GM21619 (cell line): ENCODE measurements around the gene IL23R.

Experiments
- ATAC-seq: cut with Tn5 transposase; IDR thresholded peaks from one replicate; pipeline ENCODE4 v1.9.1; 2021; ENCODE audit not compliant: unreplicated experiment

Gene IL23R

DNA sequence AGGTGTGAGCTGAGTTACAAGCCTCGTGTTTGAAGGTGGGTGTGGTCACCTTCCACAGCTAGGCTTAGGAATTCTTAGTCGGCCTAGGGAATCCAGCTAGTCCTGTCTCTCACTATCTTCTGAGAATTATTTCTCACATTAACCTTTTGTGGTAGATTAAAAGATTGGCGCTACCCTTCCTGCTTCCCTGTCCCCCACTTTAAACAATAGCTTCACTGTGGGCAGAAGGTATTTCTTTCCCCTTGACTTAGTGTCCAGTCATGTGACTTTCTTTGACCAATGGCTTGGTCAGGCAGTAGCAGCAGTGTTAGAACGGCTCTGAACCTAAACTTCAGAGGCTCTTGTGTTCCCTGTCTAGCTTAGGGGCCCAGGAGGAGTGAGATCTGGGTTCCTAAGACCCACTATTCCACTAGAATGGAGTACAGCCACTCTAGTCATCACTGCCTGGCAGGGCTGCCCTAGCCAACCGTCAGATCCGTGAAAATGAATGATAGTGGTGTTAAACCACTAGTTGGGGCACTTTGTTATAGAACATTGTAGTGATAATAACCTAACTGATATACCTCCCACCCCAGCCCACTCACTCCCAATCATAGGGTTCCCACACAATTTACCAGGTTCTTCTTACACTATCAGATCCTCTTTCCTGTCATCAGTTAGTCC is 17.6 kb upstream of the IL23R start:
- peak; percentile 15 for ATAC-seq

DNA sequence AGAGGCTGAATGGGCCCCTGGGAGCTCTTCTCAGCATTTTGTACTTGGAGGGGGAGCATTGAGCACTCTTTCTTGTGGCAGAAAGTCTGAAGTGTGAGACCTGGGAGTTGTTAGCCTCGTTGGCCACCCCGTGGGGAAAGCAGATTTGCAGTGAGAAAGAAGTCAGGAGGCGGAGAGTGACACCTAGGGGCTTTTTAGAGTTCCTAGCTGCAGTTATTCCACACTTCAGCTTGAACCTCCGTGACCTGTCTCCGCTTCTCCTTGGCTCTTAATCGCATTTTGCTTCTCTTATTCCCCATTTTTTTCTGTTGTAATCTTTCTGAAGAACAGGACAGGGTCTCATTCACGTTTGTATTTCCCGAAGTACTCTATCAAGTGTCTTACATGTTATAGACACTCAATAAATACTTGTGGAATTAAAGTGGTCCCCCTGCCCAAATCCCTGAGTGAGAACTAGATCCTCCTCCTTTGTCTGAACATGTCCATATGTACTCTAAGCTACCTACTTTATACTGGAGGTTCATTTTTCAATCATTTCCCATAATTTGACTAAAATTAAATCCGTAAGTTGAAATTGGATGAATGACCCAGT is 17.0 kb upstream of the IL23R start:
- peak; percentile 92 for ATAC-seq

DNA sequence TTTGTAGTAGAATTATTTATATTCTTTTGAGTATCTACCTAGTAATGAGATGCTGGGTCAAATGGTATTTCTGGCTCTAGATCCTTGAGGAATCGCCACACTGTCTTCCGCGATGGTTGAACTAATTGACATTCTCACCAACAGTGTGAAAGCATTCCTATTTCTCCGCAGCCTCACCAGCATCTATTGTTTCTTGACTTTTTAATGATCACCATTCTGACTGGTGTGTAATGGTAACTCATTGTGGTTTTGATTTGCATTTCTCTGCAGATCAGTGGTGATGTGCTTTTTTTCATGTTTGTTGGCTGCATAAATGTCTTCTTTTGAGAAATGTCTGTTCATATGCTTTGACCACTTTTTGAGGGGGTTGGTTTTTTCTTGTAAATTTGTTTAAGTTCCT is 15.3 kb upstream of the IL23R start:
- ATAC-seq, result no peak

DNA sequence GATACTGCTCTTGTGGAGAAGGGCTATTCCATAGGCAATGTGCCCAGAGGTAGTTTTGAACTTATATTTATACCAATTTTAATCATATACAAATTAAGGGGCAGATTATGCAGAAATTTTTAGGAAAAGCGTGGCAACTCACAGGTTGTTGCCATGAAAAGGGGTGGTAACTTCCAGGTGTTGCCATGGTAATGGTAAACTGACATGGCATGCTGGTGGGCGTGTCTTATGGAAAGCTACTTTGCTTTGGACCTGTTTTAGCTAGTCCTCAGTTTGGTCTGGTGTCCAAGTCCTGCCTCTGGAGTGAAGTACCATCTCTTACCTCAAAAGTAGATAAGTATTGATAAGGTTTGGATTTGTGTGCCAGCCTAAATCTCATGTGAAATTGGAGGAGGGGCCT is 7.9 kb upstream of the IL23R start:
- ATAC-seq, result no peak

DNA sequence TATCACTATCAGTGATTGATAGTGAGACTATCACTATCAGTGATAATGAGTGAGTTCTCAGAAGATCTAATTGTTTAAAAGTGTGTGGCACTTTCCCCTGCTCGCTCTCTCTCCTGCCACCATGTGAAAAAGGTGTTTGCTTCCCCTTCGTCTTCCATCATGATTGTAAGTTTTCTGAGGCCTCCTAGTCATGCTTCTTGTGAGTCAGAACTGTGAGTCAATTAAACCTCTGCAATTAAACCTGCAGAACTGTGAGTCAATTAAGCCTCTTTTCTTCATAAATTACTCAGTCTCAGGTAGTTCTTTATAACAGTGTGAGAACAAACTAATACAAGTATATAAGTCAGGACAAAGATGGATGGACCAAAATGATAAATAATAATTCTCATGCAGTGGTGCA is 7.0 kb upstream of the IL23R start:
- no peak for ATAC-seq

DNA sequence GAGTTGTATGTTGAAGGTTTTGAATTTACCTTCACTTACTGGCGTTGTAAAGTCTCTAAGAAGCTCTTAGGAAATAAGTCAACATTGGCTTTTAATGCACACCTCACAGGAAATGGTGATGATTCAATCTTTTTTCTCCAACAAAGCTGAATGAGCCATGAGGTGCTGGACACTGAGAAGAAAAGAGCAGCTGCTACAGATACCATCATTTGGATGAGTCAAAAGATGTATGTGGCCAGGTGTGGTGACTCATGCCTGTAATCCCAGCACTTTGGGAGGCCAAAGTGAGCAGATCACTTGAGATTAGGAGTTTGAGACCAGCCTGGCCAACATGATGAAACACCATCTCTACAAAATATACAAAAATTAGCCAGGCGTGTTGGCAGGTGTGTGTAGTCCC is 3.3 kb upstream of the IL23R start:
- peak; percentile 53 for ATAC-seq

DNA sequence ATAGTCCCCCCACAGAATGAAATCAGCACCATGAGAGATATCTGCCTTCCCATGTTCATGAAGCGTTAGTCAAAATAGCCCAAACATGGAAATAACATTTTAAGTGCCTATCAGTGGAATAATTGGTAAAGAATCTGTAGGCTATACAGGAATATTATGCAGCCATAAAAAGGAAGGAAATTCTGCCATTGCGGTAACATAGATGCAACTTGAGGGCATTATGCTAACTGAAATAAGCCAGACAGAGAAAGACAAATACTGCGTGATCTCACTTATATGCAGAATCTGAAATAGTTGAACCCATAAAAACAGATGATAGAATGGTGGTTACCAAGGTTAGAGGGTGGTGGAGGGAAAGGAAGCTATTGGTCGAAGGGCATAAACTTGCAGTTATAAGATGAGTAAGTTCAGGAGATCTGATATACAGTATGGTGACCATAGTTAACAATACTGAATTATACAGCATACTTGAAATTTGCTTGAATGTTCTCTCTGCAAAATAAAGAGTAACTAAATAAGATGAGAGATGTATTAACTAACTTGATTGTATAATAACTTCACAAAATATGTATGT is 699 bp upstream of the IL23R start:
- no peak for ATAC-seq

DNA sequence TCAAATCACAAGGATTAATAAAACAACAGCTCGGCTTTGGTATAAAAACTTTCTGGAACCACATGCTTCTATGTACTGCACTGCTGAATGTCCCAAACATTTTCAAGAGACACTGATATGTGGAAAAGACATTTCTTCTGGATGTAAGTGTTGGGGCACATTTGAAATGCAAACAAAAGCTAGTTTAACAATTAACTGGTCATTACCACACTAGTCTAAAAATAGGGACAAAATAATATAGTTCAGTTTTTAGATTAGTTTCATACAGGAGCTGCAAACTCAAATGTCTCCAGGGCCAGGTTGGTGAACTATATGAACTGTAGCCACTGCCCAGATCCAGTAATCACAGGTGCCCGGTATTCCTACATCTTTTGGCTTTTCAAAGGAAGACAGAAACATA is 3.2 kb downstream of the IL23R start:
- peak; percentile 38 for ATAC-seq

DNA sequence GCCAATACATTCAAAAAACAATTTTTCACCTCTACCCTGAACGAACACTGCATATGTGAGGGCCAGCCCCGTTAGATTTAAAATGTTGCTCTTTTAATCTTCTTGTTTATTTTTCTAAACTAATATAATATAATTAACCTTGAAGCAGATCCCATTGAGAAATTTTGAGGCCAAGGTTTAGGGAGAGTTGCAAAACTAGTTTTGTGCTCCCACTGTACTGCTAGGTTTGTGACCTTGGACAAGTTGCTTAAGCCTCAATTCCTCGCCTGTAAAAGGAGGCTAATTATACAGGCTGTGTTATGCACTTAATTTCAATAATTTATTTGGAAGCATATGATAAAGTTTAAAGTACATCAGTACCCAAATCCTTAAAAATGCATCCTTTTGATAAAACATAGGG is 3.7 kb downstream of the IL23R start:
- no peak for ATAC-seq

DNA sequence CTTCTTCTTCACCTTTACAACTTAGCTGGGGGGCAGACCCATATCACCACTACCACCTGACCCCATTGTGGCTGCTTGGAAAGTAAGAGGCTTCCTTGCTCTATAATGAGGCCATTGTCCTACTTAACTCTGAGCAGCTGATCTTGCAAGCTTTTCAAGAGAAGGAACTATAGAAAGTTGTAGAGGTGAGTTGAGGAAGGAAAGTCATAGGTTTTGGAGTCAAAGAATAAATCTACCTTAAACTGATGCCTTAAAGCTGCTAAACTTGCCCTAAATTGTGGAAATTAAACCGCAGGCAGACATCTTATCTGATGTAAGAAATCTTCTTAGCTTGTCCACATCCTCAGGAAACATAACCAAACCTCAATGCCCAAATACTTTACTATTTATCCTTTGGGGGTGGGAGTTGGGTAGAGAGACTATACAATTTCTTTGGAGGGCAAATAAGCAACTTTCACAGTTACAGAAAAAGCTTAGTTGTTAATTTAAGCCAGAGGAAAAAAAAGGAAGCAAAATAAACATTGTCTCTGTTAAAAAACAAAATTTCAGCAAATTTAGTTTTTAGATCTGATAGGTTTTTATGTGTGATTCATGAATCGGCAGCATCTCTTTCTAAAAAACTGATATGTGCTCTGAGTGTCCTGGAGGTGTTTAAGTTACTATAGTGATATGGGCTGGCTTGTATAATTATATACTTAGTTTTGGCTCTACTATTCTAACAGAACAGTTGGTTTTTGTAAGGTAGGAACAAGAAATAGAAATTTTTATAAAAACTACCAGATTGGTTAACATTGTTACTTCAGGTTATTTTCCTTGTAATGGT is 4.7 kb downstream of the IL23R start:
- ATAC-seq, result no peak

DNA sequence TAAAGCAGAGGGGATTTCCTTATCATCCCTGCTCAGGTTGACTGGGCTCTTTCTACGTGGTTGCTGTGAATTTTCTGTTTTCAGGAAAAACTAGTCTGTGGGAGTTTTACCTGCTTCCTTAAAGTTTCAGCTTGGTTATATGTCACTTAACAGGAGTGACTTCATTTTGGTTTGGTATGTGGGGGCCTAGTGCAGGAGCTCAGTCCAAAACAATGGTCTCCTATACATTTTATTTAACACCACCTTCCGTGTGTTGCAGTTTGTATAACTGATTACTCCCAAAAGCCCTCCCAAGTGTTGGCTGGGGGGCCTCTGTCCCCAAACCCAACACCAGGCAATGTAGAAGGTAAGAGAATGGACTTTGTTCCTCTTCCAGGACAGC is 5.3 kb downstream of the IL23R start:
- no peak for ATAC-seq

DNA sequence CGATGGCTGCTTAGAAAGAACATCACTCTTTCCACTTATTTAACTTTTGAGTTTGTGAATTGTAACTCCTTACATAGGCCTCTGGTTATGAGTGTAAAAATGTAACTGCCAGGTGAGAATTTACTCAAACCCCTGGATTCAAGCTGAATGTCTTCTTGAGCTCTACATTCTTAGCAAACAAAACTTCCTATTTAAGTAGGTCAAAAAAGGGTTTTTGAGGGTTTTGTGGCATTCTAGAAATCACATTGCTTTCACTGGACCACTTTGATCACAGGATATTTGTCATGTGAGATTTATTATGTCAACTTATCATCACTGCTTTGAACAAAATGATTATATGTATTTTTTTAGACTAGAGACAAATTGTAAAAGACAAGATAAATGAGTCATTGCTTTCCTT is 5.7 kb downstream of the IL23R start:
- no peak for ATAC-seq

DNA sequence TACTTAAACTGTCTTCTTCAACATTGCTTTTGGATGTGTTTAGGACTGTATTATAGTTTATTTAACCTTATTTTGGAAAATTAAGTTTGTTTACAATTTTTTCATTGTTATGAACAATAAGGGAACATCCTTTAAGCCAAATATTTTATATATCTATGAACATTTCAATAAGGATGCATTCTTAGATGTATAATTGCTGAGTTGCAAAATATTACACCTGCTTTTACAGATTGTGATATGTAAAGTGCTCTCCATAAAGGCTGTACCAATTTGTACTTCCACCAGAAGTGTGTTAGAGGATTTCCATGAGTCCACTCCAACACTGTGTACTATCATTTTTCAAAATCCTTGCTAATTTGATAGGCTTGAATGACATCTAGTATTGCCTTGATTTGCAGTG is 7.7 kb downstream of the IL23R start:
- no peak for ATAC-seq

DNA sequence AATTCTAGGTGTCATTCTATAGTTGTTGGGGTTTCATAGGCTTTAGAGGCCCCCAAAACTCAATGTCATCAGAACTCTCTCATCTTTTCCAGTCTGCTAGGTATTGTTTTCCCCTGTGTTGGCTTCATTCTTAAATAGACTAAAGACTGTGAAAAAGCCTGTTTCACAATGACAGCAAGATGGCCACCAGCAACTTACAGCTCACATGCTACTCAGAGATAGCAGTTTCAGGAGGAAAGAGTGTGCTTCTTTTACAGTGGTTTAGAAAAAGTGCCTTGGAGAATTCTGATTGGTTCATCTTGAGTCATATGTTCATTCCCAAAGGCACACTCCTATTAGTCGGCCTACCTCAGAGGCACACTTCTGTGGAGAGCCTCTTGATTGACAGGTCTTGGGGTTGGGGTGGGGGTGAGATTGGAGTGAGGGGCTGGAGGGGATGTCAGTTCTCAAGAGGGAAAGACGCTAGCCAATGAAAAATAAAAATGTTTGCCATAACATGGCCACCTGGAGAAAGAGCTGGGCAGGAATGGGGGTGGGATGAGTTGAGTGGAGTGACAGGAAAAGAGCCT is 8.5 kb downstream of the IL23R start:
- ATAC-seq, result peak; percentile 71

DNA sequence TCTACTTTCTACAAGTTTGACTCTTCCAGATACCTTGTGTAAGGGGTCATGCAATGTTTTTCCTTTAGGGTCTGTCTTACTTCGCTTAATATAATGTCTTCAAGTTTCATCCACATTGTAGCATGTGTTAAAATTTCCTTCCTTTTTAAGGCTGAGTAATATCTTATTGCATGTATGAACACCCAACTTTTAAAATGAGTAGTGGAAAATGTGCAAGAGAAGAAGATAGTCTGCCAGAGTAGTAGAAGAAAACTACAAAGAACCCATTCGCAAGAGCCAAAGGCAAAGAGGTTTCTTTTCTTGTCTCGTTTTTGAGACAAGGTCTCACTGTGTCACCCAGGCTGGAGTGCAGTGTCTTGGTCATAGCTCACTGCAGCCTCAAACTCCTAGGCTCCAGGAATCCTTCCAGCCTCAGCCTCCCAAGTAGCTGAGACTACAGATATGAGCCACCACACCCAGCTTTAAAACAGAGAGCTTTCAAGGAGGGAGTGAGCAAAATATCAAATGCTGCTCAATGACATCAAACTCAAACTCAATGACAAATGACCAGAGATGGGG is 9.4 kb downstream of the IL23R start:
- no peak for ATAC-seq

DNA sequence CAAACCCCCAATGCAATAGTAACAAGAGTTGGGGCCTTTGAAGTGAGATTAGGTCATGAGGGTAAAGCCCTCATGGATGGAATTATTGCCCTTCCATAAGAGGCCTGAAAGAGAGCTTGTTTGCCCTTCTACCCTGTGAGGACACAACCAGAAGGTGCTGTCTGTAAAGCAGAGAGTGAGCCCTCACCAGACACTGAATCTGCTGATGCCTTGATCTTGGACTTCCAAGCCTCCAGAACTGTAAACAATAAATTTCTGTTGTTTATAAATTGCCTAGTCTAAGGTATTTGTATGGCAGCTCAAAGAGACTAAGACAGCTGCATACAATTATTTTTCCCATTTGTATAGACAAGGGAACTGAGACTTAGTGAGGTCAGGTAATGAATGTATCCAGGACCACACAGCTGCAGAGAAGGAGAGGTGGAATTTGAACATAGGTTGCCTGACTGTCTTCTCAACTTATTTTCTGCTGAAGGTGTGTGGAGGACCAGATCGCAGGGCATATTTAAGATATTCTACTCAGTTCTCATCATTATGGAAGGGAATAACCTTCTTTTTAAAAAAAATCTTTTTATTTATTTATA is 18.7 kb downstream of the IL23R start:
- no peak for ATAC-seq

DNA sequence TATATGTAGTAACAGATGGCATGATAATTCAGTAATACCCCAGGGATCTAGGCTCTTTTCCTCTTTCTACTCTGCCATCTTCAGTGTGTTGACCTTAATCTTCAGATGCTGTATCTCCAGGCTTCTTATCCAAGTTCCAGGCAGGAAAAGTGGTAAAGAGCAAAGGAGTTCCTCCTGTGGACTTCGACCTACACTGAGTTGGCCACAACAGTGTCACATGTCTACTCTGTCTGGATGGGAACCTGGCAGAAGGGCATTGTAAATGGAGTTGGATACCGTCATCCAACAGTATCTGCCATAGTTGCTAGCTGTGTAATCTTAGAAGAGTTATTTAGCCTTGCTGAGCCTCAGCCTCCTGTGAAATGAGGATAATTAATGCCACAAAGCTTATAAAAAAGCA is 21.9 kb downstream of the IL23R start:
- no peak for ATAC-seq

DNA sequence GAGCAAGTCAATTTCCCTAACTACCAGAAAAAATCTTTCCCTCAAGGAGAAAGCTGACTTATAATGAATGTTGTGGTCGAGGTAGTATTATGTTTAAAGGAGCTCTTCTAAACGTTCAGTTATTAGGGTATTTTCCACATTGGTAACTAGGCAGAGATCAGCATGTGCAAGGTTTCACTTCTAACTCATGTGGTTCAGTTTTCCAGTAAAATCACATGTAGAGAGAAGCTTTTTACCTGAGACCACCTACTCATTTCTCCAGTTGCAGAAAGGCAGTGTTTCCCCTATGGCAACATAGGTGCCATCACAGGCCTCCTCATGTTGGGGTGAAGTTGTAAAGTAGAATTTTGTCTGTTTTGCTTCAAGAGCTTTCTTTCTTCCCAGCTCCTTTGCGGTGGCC is 23.7 kb downstream of the IL23R start:
- no peak for ATAC-seq

DNA sequence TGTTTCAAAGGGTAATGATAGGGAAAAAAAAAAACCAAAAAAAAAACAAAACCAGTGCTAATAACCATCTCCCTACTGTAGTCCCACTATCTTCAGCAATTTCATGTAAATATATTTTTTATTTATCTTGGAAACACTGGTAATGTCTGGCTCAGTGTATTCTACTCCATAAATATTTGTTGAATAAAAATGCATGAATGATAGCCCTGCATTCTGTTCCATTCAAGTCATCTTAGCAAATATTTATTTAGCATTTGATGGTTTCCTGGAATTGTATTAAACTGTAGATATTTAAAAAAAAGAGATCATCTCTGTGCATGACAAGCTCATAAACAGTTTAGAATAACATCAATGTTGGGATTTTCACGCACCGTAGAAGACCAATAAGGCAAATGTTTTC is 24.2 kb downstream of the IL23R start:
- no peak for ATAC-seq

DNA sequence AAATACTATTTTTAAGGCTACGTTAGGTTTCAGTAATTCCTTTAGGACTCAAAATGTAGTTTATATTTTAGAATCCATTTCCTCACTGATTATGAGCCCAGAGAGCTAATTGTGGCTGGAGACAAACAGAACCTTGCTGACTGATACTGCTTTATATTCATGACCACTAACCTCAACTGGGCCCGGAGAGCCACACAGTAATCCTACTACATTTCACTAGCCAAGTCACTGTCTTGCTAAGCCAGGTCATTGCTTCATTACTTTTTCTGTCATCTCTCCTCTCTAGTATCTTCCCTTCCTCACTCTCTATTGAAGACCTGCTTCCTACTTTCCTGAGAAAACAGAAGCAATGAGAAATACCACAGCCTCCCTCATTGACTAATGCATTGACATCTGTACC is 24.7 kb downstream of the IL23R start:
- ATAC-seq, result no peak
